HepG2 (cell line): ENCODE results near the gene TLDC2. TPM values are rescaled to one million over a fixed set of nuclear protein-coding genes. Genes with fewer than 3 reads are reported as not detected.
A peak's percentile ranks its signal among the peaks of the same experiment; 100 is the strongest.

Experiments used
- ATAC-seq: fragments of 200-7000 bp; cut with Tn5 transposase; 3 replicates; pipeline ENCODE4 v1.9.1; 2020; ENCODE audit warnings: mild to moderate bottlenecking, moderate library complexity
- BruUV-seq: library from RNA; stranded (reverse); fragments of 400-500 nt; replicated peaks from 2 replicates; lab custom pipeline; 2021; lab: Mats Ljungman, UMichigan
- CTCF ChIA-PET: fragments of 300-600 bp; formaldehyde crosslinking; extraction: SDS; loops from one replicate; lab custom pipeline; 2021; ENCODE audit warnings: low total read pairs, inconsistent platforms, low intra/inter-chr PET ratio; lab: Yijun Ruan, JAX
- POLR2A ChIA-PET: fragments of 350-600 bp; sonication (Branson Sonifier 250); formaldehyde crosslinking; loops from one replicate; lab custom pipeline; 2020; ENCODE audit warnings: antibody characterized with exemption, inconsistent platforms; lab: Yijun Ruan, JAX
- DNase-seq: peaks from one replicate; pipeline ENCODE4 v3.0.0-alpha.2; 2015; ENCODE audit warnings: low spot score
- FAIRE-seq: peaks from 3 replicates; lab custom pipeline; 2011; peaks lifted over from hg19 to GRCh38; lab: Jason Lieb, UNC
- H2AFZ ChIP-seq: one replicate; pipeline ENCODE4 v1.6.1; 2011; ENCODE audit warnings: low read length, inconsistent platforms
- H3K27ac ChIP-seq: fragments of 300-600 bp; 3 replicates; pipeline ENCODE4 v1.8.0; 2011; ENCODE audit warnings: mixed run types, mild to moderate bottlenecking, mixed read lengths, low read length, inconsistent platforms; ENCODE audit not compliant: insufficient read depth; ENCODE audit errors: extremely low read length
- H3K27me3 ChIP-seq, 2 experiments: fragments of 200-600 bp in 1 of 2; 2 replicates in 1 of 2; 3 replicates in 1 of 2; pipeline versions ENCODE4 v1.6.0 to v1.8.0; 2011; ENCODE audit warnings: low read length in 2 of 2, mild to moderate bottlenecking in 2 of 2, moderate library complexity in 2 of 2, inconsistent platforms in 1 of 2; ENCODE audit not compliant: insufficient read depth in 2 of 2, control insufficient read depth in 1 of 2
- H3K36me3 ChIP-seq, 2 experiments: fragments of 200-600 bp in 1 of 2; replicated peaks in 1 of 2; 2 replicates in 1 of 2; 3 replicates in 1 of 2; pipeline versions ENCODE4 v1.5.1 to v1.8.0; 2011; ENCODE audit warnings: low read length in 2 of 2, inconsistent platforms in 1 of 2; ENCODE audit not compliant: insufficient read depth in 2 of 2, control insufficient read depth in 1 of 2
- H3K4me1 ChIP-seq: 2 replicates; pipeline ENCODE4 v1.5.1; 2012; ENCODE audit warnings: low read length, inconsistent platforms; ENCODE audit not compliant: insufficient read depth
- H3K4me2 ChIP-seq: 2 replicates; pipeline ENCODE4 v1.6.0; 2011; ENCODE audit warnings: low read depth, low read length, inconsistent platforms
- H3K4me3 ChIP-seq, 3 experiments: fragments of 200-600 bp in 1 of 3; sonication (generic), shearing (Covaris generic) in 1 of 3; replicated peaks in 1 of 3; 2 replicates each; pipeline ENCODE4 v1.5.1; 2011 to 2016; ENCODE audit warnings: low read length in 3 of 3, inconsistent platforms in 2 of 3, low read depth in 2 of 3, mild to moderate bottlenecking in 2 of 3, control low read depth in 1 of 3, mixed read lengths in 1 of 3; ENCODE audit not compliant: insufficient read depth in 1 of 3
- H3K79me2 ChIP-seq: one replicate; pipeline ENCODE4 v1.6.1; 2011; ENCODE audit warnings: low read length, inconsistent platforms; ENCODE audit not compliant: insufficient read depth
- H3K9ac ChIP-seq: 2 replicates; pipeline ENCODE4 v1.6.0; 2011; ENCODE audit warnings: mild to moderate bottlenecking, low read depth, low read length, inconsistent platforms; ENCODE audit not compliant: insufficient read depth
- H3K9me3 ChIP-seq: 2 replicates; pipeline ENCODE4 v1.5.1; 2012; ENCODE audit warnings: mild to moderate bottlenecking, low read length
- H4K20me1 ChIP-seq: 2 replicates; pipeline ENCODE4 v1.6.0; 2011; ENCODE audit warnings: inconsistent platforms, mild to moderate bottlenecking, low read length, moderate library complexity; ENCODE audit not compliant: insufficient read depth
- FOXK1 ChIP-seq: sonication (generic); formaldehyde crosslinking; IDR thresholded peaks from 2 replicates; pipeline ENCODE4 v1.4.0; 2020; ENCODE audit warnings: low read depth, missing genetic modification reagents, borderline replicate concordance
- KDM3A ChIP-seq: IDR thresholded peaks from 2 replicates; pipeline ENCODE4 v1.6.1; 2018; ENCODE audit warnings: low read depth, missing compliant biosample characterization
- NRL ChIP-seq: sonication (generic); formaldehyde crosslinking; IDR thresholded peaks from 2 replicates; pipeline ENCODE4 v1.5.0; 2020; ENCODE audit warnings: missing genetic modification reagents, mild to moderate bottlenecking, moderate library complexity, borderline replicate concordance
- SALL2 ChIP-seq: sonication (generic); formaldehyde crosslinking; IDR thresholded peaks from 2 replicates; pipeline ENCODE4 v1.8.1; 2023; ENCODE audit warnings: mild to moderate bottlenecking, missing genetic modification reagents, inconsistent platforms
- SCMH1 ChIP-seq: sonication (generic); formaldehyde crosslinking; IDR thresholded peaks from 2 replicates; pipeline ENCODE4 v1.9.0; 2021; ENCODE audit warnings: missing genetic modification reagents, mild to moderate bottlenecking, borderline replicate concordance
- TARDBP ChIP-seq: sonication (generic); formaldehyde crosslinking; IDR thresholded peaks from 2 replicates; pipeline ENCODE4 v1.8.0; 2022; ENCODE audit warnings: mild to moderate bottlenecking, missing genetic modification reagents
- ZFP91 ChIP-seq: sonication (generic); formaldehyde crosslinking; IDR thresholded peaks from 2 replicates; pipeline ENCODE4 v1.9.0; 2022; ENCODE audit warnings: missing genetic modification reagents, mild to moderate bottlenecking, borderline replicate concordance
- ZNF33B ChIP-seq: sonication (generic); formaldehyde crosslinking; IDR thresholded peaks from 2 replicates; pipeline ENCODE4 v1.5.1; 2020; ENCODE audit warnings: mild to moderate bottlenecking, missing genetic modification reagents
- ZNF546 ChIP-seq: sonication (generic); formaldehyde crosslinking; conservative IDR thresholded peaks from 2 replicates; pipeline ENCODE4 v1.8.1; 2023; ENCODE audit warnings: mild to moderate bottlenecking, missing genetic modification reagents
- ZNF652 ChIP-seq: IDR thresholded peaks from 2 replicates; pipeline ENCODE4 v1.6.1; 2016; ENCODE audit warnings: low read depth, borderline replicate concordance
- in situ Hi-C: cut with HindIII; loops from 2 replicates; pipeline ENCODE4 v1.10.0; 2017; ENCODE audit warnings: low pct_unique_long_range_greater_than_20kb; ENCODE audit not compliant: extremely low pct_ligation_motif_present
- intact Hi-C: fragments of 100-400 bp; cut with micrococcal nuclease; formaldehyde crosslinking; loops from one replicate; pipeline ENCODE4 v1.10.0; 2022; ENCODE audit not compliant: unreplicated experiment
- polyA plus RNA-seq, 8 experiments: library from polyadenylated mRNA; depleted of rRNA in 3 of 8; stranded (reverse) in 7 of 8; unstranded in 1 of 8; fragments of >200 nt; fragmentation: Illumina TruSeq in 4 of 8; extraction: Trizol in 4 of 8; gene quantifications; 2 replicates each; pipeline versions ENCODE4 v1.2.1 to v1.2.3, GENCODE V29; 2011 to 2016; ENCODE audit warnings: low read depth in 4 of 8, missing spikeins in 1 of 8, mixed read lengths in 1 of 8; ENCODE audit not compliant: insufficient read depth in 1 of 8
- total RNA-seq, 5 experiments: library from RNA; depleted of rRNA; stranded (reverse); fragments of >200 nt; fragmentation: Illumina TruSeq; extraction: Trizol; gene quantifications; 2 replicates each; pipeline ENCODE4 v1.2.3, GENCODE V29; 2016; ENCODE audit warnings: low read depth in 1 of 5
- TF ChIP-seq, protein P1 (sequence below): sonication (generic); formaldehyde crosslinking; IDR thresholded peaks from 2 replicates; pipeline ENCODE4 v1.4.0; 2020; ENCODE audit warnings: missing genetic modification reagents, borderline replicate concordance

Gene TLDC2
- total and polyA plus RNA-seq, 2 of the 13 experiments (the other 11 are each of a cell fraction or from before 2014, with no cell fraction given): 1.5 to 1.6 TPM

DNA sequence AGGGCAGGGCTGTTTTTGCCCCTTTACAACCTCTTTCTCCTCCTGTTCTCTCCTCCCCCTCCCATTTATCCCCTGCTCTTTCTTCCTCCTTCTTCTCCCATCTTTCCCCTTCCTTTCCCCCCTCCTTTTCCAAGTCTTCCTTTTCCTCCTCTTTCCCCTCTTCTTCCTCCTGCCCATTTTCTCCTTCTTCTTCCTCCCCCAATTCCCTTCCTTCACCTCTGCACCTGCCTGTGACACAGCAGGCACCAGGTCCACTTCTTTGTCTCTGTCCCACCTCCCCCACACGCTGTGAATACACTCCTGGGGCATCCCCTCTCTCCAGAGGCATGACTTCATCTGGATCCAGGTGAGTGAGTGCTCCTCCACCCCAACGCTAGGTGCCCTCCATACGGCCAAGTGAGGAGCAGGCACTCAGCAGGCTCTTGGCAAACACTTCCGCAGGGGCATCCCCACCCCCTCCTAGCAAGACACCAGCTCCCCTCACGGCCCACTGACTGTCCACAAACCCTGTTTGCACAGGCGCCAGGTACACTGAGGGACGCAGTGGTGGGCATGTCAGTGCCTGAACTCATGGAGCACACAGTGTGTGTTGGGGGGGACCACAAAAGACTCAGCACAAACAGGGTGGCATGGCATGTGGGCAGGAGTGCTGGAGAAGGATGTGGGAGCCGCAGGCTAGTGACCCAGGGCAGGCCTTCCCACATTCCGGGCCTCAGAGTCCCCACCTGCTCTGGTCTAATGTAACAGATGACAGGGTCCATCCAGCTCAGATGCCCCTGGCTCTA, 10.7 kb upstream of the TLDC2 start (continued):
- TF ChIP-seq SALL2 (0 out of 2 replicates have a peak, but pooled peaks have one; percentile 17), ZNF546 (CRISPR knock-in tag) (0 out of 2 replicates have a peak, but pooled peaks have one; percentile 9)

DNA sequence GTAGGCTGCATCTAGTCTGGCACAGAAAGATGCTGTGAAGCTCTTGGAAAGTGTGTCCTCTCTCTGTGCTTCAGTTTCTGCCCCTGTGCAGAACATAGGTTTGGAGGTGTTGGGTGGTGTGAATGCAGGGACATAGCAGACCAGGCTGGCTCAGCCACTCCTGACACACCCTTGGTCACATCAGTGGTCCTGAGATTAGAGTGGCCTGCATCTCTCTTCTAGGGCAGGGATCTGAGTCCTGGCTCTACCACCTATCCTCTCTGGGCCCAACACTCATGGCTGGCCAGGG, 10.1 kb upstream of the TLDC2 start:
- Histone ChIP-seq H3K9ac (no peak overlapping the region), H3K27ac (no peak overlapping the region), H3K4me1 (peaks cover 51% of the 10 kb centered on the region), H3K9me3 (no peaks in the 10 kb centered on the region), H3K4me3 (no peak overlapping the region), H3K4me2 (peak overlapping the region; percentile 16; the same call in 1 of the 2 replicates), H2AFZ (no peak overlapping the region), H3K79me2 (peaks cover 18% of the 10 kb centered on the region), H3K27me3 (peaks cover 1 to 17% of the 10 kb centered on the region in 2 experiments; a peak in 1 of 5 replicates), H3K36me3 (no peaks in the 10 kb centered on the region), H4K20me1 (no peaks in the 10 kb centered on the region)
- FAIRE-seq (peak; percentile 39), ATAC-seq (peak; percentile 11), DNase-seq (no peak)
- ChIA-PET POLR2A (interaction anchor here (2.0 to 4.6 kb wide), 2 partner anchors 10 kb away, joined by 7 to 22 read pairs; partner anchors contain the start of gene TLDC2), CTCF (interaction anchor here (0.8 to 1.3 kb wide), 2 partner anchors 20 to 22 kb away, joined by 3 read pairs; no protein-coding TSS in a partner anchor)
- intact Hi-C loops: no loop called here
- no TSS peak for BruUV-seq
- in situ Hi-C loops: no loop called here
- no peak for TF ChIP-seq ZNF652 (CRISPR knock-in tag)
- 0 out of 2 replicates have a peak, but pooled peaks have one; percentile 7 for TF ChIP-seq ZFP91 (CRISPR knock-in tag)
- no peak for TF ChIP-seq TARDBP (CRISPR knock-in tag)
- TF ChIP-seq NRL (CRISPR knock-in tag): no peak
- TF ChIP-seq SCMH1 (CRISPR knock-in tag): no peak
- no peak for TF ChIP-seq ZNF33B (CRISPR knock-in tag)
- TF ChIP-seq, protein P1, sequence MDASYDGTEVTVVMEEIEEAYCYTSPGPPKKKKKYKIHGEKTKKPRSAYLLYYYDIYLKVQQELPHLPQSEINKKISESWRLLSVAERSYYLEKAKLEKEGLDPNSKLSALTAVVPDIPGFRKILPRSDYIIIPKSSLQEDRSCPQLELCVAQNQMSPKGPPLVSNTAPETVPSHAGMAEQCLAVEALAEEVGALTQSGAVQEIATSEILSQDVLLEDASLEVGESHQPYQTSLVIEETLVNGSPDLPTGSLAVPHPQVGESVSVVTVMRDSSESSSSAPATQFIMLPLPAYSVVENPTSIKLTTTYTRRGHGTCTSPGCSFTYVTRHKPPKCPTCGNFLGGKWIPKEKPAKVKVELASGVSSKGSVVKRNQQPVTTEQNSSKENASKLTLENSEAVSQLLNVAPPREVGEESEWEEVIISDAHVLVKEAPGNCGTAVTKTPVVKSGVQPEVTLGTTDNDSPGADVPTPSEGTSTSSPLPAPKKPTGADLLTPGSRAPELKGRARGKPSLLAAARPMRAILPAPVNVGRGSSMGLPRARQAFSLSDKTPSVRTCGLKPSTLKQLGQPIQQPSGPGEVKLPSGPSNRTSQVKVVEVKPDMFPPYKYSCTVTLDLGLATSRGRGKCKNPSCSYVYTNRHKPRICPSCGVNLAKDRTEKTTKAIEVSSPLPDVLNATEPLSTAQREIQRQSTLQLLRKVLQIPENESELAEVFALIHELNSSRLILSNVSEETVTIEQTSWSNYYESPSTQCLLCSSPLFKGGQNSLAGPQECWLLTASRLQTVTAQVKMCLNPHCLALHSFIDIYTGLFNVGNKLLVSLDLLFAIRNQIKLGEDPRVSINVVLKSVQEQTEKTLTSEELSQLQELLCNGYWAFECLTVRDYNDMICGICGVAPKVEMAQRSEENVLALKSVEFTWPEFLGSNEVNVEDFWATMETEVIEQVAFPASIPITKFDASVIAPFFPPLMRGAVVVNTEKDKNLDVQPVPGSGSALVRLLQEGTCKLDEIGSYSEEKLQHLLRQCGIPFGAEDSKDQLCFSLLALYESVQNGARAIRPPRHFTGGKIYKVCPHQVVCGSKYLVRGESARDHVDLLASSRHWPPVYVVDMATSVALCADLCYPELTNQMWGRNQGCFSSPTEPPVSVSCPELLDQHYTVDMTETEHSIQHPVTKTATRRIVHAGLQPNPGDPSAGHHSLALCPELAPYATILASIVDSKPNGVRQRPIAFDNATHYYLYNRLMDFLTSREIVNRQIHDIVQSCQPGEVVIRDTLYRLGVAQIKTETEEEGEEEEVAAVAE (CRISPR knock-in tag): no peak
- TF ChIP-seq FOXK1 (CRISPR knock-in tag): no peak
- no peak for TF ChIP-seq KDM3A (CRISPR knock-in tag)
